Activated naive CD4-positive, alpha-beta T cell treated with anti-CD3 and anti-CD28 coated beads, Interleukin-2, amount 10 ng/mL, durations not matched to agents 5 hours and 36 hours (primary cell): ENCODE measurements around the gene SHISA6. TPM values are rescaled to one million over a fixed set of nuclear protein-coding genes. Genes with fewer than 3 reads are reported as not detected.

Experiments
- total RNA-seq, 2 experiments: library from RNA; stranded (reverse); gene quantifications; one replicate each; pipeline ENCODE4 v1.2.3, GENCODE V29; 2021

SHISA6 gene
- not detected for total RNA-seq

GRCh38 chr17:11240841-11241610 lies at the start of gene SHISA6:
Gene SHISA6 (plus strand): TSS chr17:11241213.

GRCh38 chr17:11598274-11599221 lies 357.5 kb downstream of the SHISA6 start, which contains the start of gene DNAH9:
Gene DNAH9 (plus strand): TSS chr17:11598470. CDS start chr17:11598499, 29 bp downstream.

